Embryonic facial prominence (tissue), 1 donor: ENCODE data around the gene RGS6.

ENCODE experiments used
- DNase-seq: peaks from one replicate; pipeline ENCODE4 v3.0.0-alpha.2; 2016; ENCODE audit errors: extremely low spot score

RGS6 gene

GRCh38 chr14:72550513-72550912 is 618.3 kb downstream of the RGS6 start:
- DNase-seq: no peak

GRCh38 chr14:72552236-72552635 is 620.0 kb downstream of the RGS6 start:
- no peak for DNase-seq

- DNase-seq: no peak
Observed at GRCh38 chr14:72553161-72553560, 620.9 kb downstream of the RGS6 start.

GRCh38 chr14:72553656-72554055 is 621.4 kb downstream of the RGS6 start:
- DNase-seq: no peak

- no peak for DNase-seq
Observed at GRCh38 chr14:72554401-72554800, 622.2 kb downstream of the RGS6 start.

GRCh38 chr14:72554994-72555608 is 622.9 kb downstream of the RGS6 start:
- no peak for DNase-seq

GRCh38 chr14:72555609-72556000 is 623.4 kb downstream of the RGS6 start:
- DNase-seq: no peak

- DNase-seq: no peak
Observed at GRCh38 chr14:72557671-72558070, 625.4 kb downstream of the RGS6 start.

GRCh38 chr14:72558721-72559120 is 626.5 kb downstream of the RGS6 start:
- DNase-seq: no peak

GRCh38 chr14:72559202-72559601 is 627.0 kb downstream of the RGS6 start:
- DNase-seq: no peak

GRCh38 chr14:72559669-72560255 is 627.5 kb downstream of the RGS6 start:
- no peak for DNase-seq

GRCh38 chr14:72560331-72560730 is 628.1 kb downstream of the RGS6 start:
- no peak for DNase-seq

- DNase-seq: no peak
Observed at GRCh38 chr14:72560889-72561493, 628.8 kb downstream of the RGS6 start.

- no peak for DNase-seq
Observed at GRCh38 chr14:72562300-72562699, 630.1 kb downstream of the RGS6 start.

- DNase-seq: no peak
Observed at GRCh38 chr14:72563676-72564075, 631.4 kb downstream of the RGS6 start.

GRCh38 chr14:72565149-72565559 is 632.9 kb downstream of the RGS6 start:
- DNase-seq: no peak

- no peak for DNase-seq
Observed at GRCh38 chr14:72565917-72566316, 633.7 kb downstream of the RGS6 start.

GRCh38 chr14:72567226-72567625 is 635.0 kb downstream of the RGS6 start:
- no peak for DNase-seq

GRCh38 chr14:72568296-72568992 is 636.2 kb downstream of the RGS6 start:
- no peak for DNase-seq

- no peak for DNase-seq
Observed at GRCh38 chr14:72573725-72574417, 641.6 kb downstream of the RGS6 start.

GRCh38 chr14:72574715-72575114 is 642.5 kb downstream of the RGS6 start:
- DNase-seq: no peak

- DNase-seq: no peak
Observed at GRCh38 chr14:72576258-72576657, 644.0 kb downstream of the RGS6 start.
